PFSK-1 (cell line): Measurements from ENCODE around the gene CNTNAP2.

ENCODE experiments used
- FOXP2 ChIP-seq: optimal IDR thresholded peaks from 2 replicates; pipeline ENCODE3; 2011; ENCODE audit warnings: borderline replicate concordance, control low read depth, inconsistent platforms; ENCODE audit not compliant: insufficient read depth; ENCODE audit errors: extremely low read length, extremely low read depth
- POLR2AphosphoS5 ChIP-seq: IDR thresholded peaks from 2 replicates; pipeline ENCODE4 v1.6.1; 2012; ENCODE audit warnings: low read depth, mild to moderate bottlenecking, control low read depth, low read length, moderate library complexity
- REST ChIP-seq, 2 experiments: IDR thresholded peaks; 2 replicates each; pipeline versions ENCODE4 v1.6.1 to v1.8.0; 2011 to 2012; ENCODE audit warnings: low read depth in 2 of 2, low read length in 2 of 2, control low read depth in 1 of 2, inconsistent platforms in 1 of 2, mild to moderate bottlenecking in 1 of 2, moderate library complexity in 1 of 2; ENCODE audit not compliant: insufficient read depth in 1 of 2
- SIN3A ChIP-seq: IDR thresholded peaks from 2 replicates; pipeline ENCODE4 v1.6.1; 2012; ENCODE audit warnings: mild to moderate bottlenecking, low read length, moderate library complexity, borderline replicate concordance; ENCODE audit not compliant: insufficient read depth
- TAF1 ChIP-seq: IDR thresholded peaks from 2 replicates; pipeline ENCODE4 v1.6.1; 2012; ENCODE audit warnings: low read length, control low read depth, borderline replicate concordance; ENCODE audit not compliant: insufficient read depth

Gene CNTNAP2

GRCh38 chr7:146423446-146423845, 306.8 kb downstream of the CNTNAP2 start:
- TF ChIP-seq POLR2AphosphoS5 (no peak), FOXP2 (no peak), TAF1 (no peak), SIN3A (no peak), REST (IDR thresholded peaks at IDR 0.05; ENCODE audit: insufficient read depth in 1 of 2, low read depth in 2 of 2, low read length in 2 of 2) (no peak)

GRCh38 chr7:146424084-146424483, 307.5 kb downstream of the CNTNAP2 start:
- no peak for TF ChIP-seq REST (IDR thresholded peaks at IDR 0.05; ENCODE audit: insufficient read depth in 1 of 2, low read depth in 2 of 2, low read length in 2 of 2)
- no peak for TF ChIP-seq SIN3A
- no peak for TF ChIP-seq TAF1

- TF ChIP-seq REST (IDR thresholded peaks at IDR 0.05; ENCODE audit: insufficient read depth in 1 of 2, low read depth in 2 of 2, low read length in 2 of 2), result no peak
- TF ChIP-seq SIN3A, result no peak
- no peak for TF ChIP-seq TAF1
- TF ChIP-seq POLR2AphosphoS5, result no peak
- TF ChIP-seq FOXP2, result no peak
These were observed 316.9 kb downstream of the CNTNAP2 start for GRCh38 chr7:146433501-146433900.

DNA sequence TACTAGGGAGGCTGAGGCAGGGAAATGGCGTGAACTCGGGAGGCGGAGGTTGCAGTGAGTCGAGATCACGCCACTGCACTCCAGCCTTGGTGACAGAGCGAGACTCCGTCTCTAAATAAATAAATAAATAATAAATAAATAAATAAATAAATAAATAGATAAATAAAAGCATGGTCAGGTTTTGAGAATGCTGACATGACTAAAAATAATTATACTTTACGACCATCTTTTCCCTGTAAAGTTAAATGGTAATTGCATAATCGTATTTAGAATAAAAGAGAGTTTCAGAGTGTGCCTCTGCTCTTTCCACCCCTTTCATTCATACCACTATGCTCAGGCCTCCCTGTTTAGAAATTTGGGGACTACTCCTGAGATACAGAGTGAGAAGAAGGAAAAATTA, 326.5 kb downstream of the CNTNAP2 start:
- TF ChIP-seq SIN3A, result no peak
- TF ChIP-seq REST (IDR thresholded peaks at IDR 0.05; ENCODE audit: insufficient read depth in 1 of 2, low read depth in 2 of 2, low read length in 2 of 2), result no peak
- no peak for TF ChIP-seq POLR2AphosphoS5
- no peak for TF ChIP-seq FOXP2

GRCh38 chr7:146449625-146450024, 333.0 kb downstream of the CNTNAP2 start:
- TF ChIP-seq SIN3A, result no peak
- no peak for TF ChIP-seq REST (IDR thresholded peaks at IDR 0.05; ENCODE audit: insufficient read depth in 1 of 2, low read depth in 2 of 2, low read length in 2 of 2)
- TF ChIP-seq FOXP2, result no peak
- TF ChIP-seq POLR2AphosphoS5, result no peak
- no peak for TF ChIP-seq TAF1
